ENCODE measurements around the gene GNAI1.

GNAI1 gene

DNA sequence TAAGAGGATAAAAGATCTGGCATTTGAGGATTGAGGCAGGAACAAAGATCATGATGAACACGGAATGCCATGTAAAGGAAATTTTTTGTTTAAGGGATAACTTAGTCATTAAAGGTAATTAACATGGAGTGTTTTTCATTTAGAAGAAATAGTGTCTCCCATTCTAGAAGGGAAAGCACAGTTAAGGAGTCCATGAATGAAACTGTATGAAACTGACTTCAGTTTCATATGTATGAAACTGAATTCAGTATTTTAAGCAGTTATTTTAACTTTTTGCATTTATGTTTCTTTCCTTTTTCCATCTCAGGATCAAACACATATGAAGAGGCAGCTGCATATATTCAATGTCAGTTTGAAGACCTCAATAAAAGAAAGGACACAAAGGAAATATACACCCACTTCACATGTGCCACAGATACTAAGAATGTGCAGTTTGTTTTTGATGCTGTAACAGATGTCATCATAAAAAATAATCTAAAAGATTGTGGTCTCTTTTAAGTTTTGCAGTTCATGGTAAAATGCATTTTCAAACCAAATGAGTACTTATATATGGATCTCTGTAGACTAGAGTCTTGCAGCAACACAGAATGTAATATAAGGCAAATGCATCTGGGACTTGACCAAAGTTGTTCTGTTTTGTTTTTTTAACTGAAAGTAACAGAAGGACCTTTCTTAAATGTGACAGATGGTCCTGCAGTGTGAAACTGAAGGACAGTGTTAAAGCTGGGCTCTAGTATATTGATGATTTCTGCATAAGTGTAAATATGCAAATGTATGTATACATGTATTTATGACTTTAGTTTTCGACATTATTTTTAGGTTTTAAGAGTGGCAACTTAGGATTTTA lies 82.6 kb downstream of the GNAI1 start:
- DNase-seq, result no peak

DNA sequence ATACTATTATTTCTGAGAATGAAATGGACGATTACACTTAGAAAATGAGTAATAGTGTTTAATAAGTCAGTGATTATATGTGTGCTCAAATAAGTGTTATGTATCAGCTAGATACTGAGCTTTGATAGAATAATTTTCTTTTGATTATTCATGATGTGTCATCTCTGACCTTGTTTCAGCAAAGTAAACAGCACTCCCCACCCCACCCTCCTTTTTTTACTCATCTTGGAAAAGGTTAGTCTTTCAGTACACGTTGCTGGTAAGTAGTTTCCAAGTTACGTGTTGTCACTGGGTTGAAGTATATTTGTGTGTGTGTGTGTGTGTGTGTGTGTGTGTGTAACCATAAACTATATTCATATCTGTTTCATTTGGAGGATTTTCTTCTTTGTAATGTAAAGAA lies 84.1 kb downstream of the GNAI1 start:
- DNase-seq, result no peak

DNA sequence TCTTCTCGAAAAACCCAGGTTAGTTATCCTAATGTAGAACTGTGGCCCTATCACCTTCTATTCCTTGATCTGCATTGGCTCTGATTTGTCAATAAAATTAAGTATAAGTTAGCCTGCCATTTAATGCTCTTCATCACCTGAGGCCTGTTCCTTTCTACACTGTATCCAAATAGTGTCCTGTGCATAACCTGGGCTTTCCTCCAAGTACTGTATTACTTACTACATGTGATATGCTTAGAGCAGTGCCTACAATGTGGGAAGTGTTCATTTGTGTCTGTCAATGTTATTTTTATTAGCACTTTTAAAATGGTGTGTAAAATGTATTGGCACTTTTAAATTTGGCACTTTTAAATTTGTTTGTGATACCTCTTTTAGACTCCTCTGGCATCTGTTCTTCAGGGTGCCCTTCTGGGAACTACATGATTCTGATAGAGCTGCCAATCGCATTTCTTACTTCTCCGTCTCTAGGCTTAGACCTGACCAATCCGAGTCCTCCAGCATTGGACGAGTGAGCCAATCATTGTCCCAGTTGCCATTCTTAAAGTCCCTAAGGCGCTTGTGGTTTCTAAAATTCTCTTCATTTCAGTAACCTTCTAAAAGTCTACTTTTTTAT lies 85.5 kb downstream of the GNAI1 start:
- no peak for DNase-seq

DNA sequence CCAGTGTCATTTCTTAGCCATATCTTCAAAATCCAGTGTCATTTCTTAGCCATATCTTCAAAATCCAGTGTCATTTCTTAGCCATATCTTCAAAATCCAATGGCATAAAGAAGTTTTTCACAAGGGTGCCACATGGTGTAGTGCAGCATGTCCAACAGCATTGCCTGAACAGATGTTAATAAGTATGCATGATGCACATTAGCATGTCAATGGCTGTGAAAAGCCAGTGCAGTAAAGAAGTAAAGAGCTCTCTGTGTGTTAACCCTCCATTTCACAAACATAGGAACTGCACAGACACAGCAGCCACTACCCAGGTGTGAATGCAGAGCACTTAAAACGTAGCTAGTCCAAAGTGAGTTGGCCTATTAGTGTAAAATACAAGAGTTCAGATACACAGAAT lies 89.8 kb downstream of the GNAI1 start:
- DNase-seq, result no peak

DNA sequence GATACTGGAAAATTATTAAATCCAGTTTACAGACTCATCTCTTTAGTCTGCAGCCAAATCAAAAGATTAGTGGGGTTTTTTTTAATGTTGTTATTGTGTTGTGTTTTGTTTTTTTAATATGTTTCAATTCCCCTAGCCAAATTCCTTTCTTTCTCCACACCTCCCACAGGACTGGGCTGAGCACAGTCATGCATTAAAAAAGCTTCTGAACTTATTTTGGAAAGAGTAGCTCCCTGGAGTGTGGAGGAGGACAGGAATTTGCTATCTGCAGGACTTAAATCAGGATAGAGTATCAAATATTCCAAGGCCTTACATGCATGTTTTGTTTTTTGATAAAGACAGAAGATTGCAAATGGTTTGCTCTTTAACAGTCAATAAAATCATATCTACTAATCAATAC lies 90.7 kb downstream of the GNAI1 start:
- DNase-seq, result no peak

DNA sequence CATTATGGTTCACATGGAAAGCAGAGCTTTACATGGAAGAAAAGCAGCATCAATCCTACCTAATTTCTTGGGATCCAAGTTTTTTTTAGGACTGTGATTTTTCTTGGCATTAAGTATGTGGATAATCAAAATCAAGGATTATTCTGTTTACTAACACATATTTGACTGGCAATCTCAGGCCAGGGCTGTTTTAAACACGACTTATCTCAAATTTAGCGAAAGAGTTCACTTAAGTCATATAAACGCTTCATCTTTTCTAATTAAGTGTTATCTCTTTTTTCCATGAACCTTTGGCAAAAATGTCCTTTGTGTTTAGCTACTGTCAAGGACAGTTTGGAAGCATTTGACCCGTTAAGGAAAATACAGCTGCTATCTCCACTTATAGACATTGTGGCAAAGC lies 92.0 kb downstream of the GNAI1 start:
- no peak for DNase-seq

DNA sequence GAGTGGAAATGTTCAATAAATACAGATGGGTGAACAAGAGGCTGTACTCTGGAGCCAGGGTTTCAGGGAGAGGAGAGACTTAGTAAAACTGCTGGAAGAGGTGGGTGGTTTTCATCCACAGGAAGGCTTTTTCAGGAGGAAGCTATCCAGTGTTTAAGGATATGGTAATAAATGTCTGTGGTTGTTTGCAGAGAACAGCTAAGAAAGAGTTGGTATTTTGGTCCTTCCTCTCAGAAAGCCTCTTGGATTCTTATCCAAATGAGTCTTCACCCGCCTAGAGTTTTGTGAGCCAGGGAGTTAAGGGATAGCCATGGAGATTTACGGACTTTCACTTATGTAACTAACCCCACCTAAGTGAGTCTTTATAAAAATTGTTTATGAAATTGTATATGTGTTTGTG lies 95.7 kb downstream of the GNAI1 start:
- no peak for DNase-seq

DNA sequence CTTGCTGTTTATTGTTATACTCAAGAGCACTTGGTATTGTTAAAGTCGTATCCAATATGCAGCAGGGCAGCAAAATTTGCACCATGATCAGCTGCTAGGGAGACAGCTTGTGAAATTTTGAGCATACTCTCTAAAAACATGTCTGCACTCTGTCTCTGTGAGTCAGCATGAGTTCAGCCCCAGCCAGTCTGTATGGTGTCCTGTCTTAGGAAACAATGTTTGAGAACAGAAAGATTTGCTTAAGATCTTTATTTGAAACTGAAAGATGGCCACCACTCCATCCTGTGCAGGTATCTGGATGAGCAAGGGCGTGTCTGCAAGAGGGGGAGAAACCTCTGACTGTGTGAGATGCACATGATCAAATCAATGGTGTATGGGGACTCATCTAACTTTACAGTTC lies 97.1 kb downstream of the GNAI1 start:
- no peak for DNase-seq

DNA sequence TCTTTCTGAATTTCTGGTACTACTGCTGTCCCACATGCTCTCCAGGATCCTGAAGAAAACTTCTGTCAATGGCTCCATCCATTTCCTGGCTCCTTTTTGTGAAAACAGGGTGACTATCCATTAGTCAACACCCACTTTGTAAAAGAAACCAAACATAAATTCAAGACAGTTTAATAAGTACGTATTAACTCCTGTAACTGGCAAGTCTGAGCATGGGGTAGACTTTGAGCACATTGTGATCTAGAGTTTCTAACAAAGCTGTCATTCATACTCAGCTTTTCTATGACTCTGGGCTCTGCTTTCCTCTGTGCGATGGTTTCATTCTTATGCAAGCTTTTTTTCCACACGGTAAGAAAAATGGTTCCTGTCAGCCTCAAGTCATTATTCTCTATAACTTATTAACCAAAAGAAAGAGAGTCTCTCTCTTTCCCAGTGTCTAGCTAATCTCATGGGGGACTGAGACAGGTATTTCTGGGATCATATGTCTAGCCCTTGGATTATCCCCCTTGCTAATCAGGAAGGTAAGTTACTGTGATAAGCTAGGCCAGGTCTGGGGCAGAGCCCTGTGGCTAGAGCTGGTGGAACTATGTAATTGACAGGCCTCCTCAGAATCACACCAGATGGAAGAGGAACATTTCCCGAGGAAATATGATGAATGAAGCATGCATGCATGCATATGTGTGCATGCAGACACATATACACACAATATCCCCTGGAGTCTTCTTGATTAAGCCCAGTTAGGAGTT lies 98.5 kb downstream of the GNAI1 start:
- DNase-seq, result no peak

DNA sequence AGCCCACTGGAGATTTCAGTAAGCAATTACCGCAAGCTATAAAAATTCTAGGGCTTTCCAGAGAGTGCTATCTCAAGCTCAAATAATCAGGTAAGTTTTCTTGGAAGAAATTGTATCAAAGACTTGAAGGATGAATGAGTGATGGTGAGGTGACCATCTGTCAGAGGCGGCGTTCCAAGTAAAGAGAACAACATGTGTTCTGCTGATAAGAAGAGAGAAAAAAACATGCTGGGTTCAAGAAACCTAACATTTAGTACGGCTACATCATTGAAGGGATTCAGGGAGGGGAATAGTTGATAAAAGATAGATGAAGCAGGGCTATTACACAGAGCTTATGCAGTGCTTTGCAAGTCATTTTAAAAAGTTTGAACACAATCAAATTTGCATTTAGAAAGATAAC lies 100.7 kb downstream of the GNAI1 start:
- no peak for DNase-seq

DNA sequence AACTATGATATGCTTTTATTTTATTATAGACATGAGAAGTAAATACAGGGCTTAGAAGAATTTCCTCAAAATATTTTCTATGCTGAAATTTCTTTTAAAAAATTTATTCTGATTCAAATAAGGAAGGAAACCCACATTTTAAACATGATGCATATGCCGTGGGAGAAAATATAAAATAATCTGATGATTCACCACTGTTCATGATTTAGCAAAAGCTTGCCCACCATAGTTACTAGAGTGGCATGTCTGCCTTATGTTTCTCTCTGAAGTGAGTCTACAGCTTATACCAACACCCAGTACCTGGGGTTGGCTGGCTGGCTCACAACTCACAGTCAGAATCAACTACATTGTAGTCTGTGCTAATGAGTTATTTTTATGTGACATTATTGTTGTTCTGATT lies 102.0 kb downstream of the GNAI1 start:
- no peak for DNase-seq

DNA sequence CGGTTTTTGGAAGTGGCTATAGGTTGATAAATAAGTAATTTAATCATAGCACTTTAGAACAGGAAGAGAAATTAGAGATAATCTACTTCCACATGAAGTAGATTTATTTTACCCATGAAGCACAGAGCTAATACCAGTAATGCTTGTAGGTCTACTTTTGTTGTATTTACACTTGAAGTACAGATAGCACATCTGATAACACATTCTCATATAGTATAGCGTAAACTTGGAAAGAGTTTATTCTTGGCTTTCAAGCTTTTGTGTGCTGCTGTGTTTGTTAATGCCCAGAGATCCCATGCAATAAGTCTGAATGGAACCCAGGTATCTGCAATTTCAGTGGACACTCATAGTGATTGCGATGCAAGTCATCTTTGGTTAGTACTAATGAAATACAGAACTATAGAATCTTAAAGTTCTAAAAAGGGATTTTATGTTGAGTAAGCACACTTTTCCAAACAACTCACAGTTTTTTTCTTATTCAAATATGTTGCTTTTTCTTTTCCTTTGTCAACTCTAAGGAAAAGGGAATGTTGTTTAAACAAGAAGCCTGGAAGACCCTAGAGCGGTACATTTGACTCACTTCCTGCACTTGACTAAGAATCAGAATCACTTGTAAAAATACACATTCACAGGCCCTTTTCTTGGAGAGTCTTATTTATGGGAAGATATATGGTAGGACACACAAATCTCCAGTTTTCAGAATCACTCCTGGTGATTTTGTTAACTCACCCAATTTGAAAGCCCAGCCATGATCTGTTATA lies 105.8 kb downstream of the GNAI1 start:
- no peak for DNase-seq

DNA sequence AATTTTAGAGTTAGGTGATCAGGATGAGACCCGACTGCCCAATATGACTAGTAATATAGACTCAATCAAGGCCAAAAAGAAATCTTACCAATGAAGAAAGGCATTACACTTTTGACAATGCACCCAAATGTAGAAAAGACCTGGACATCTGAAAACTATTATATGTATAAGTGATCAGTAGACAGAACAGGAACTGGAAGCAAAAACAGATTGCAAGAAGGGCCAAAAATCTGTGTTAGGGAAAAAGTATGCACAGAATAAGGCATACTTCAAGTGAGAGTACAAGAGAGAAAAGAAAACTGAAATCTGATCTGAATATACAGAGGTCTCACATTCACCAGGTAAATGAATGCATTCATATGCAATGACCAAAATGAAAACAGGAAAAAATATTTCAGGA lies 107.0 kb downstream of the GNAI1 start:
- DNase-seq, result no peak

DNA sequence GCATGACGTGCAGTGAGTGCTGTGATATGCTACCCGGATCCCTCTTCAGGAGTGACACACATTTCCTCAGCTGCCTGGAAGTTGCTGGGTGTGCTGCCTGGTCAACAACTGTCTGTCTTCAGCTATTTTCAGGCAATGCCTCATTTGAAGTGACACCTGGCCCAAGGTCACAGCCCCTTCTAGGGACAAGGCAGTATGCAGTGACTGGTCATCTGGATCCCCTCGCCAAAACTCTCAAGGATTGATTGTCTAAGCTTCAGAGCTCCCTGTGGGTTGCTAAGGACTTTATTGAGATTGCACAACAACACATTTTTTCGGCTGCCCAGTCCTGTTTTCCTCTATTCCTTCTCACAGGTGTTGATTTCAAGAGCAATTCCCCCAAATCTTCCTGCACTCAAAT lies 108.8 kb downstream of the GNAI1 start:
- DNase-seq, result no peak

DNA sequence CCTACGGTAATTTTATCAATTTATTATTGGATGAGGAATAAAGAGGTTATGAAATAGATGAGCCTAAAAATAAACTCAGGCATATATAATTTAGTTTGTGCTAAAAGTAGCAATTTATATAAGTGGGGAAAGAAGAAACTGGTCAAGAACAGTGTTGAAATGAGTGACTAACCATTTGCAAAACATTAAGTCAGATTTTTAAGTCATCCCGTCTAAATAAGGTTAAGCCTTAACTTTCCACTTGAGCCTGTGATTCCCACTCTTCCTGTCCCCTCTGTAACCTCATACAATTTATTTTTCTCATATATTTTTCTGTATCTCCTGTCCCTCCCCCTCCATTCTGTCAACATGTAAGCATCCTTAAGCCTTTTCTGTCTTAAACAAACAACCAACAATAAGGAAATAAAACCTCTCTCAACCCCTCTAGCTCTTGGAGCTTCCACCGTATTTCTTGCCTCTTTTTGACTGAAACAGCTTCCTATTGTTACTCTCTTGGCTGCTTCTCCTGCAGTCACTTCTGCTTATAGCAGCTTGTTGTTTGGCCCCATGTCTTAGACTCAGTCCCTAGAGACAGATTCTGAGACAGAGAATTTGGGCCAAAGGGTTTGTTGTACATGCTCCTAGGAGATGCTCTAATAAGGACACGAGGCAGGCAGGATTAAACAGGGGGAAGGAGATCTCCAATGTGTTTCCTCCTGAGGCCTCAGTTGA lies 109.7 kb downstream of the GNAI1 start:
- no peak for DNase-seq

DNA sequence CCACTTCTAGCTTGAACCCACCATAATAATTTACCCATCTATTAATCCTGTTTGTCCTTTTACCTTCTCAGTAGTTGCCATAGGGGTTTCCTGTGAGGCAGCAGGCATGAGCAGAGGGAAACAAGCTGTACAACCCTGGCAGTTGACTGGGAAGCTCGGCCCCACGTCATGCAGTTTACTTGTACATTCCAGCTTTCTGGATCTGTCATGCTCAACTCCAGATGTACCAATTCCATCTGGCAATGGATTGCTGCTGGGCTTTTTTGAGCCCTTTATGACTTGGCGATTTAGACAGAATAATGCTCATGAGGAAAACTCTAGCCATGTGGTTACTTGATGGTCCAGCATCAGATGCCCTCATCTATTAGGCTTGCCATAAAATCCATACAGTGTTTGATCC lies 112.5 kb downstream of the GNAI1 start:
- no peak for DNase-seq

DNA sequence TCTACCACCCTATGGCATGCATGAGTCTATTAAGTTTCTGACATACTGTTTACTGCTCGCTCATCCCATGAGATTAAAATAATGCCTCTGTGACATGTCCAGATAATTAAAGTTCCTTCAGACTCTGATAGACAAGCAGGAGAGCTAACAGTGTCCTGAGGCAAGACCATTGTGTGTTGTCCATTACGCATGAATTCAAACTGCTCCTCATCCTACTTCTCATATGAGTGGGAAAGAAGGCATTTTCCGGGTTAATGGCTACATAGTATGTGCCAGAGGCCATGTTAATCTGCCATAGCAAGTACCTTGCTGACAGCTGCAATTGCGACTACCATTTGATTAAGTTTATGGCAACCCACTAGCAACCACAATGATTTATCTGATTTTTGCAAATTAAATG lies 113.3 kb downstream of the GNAI1 start:
- no peak for DNase-seq

DNA sequence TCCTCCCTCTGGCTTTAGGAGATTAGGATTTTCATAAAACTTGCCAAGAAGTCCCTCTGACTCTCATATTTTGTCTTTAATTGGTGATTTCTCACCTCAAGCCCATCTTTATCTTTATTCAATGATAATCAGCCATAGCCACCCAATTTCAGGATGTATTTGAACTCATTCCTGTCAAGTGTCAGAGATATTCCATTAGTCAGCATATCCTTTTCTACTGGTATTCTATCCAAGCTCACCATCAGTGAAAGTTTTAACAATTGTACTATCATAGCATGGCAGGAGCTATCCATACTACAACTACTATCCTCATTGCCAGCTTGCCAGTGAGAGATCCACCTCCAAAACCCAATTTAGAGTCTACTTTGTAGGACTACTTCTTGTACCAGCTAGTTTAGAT lies 114.6 kb downstream of the GNAI1 start:
- no peak for DNase-seq

DNA sequence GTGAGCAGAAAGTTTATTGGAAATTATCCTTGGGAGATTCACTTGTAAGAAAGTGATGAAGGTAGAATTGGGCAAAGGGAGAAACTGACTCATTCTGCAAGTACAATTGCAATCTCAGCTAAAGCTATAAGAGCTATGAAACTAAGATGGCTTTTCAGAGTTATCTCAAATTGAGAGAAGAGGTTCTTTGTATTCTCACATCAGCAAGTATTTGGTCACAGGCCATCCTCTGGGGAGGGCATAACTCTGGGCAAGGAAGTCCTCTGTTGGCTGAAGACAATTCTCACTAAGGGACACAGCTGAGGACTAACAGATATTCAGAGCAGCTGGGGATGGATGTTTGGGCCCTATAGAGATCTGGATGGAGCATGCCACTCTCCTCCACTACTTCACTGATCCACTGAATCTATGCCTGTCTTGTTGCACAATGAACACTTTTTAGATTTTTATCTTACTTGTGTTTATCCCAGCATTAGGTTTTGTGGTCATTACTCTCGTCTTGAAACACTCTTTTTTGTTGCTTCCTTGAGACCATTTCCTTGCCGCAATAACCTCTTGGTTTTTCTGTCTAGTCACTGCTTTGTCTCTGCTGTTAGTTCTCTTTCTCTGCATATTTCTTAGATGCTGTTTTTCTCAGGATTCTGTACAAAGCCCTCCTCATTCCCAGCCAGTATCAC lies 115.1 kb downstream of the GNAI1 start:
- no peak for DNase-seq

DNA sequence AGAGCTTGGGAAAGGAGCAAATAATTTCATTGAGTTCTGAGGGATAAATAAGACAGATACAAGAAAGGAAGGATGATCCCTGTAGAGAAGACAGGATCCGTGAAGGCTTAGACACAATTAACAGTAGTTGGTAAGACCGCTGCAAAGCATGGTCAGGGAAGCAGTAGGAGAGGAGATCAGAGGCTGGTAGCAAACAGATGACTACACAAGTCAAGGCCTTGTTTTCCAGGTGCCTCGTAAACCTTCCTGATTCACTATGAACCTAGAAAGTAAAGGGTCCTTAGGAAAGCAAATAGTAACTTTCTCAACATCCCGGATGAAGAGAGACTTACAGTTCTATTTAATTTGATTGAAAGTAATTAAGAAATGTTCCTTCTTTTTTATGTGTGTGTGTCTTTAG lies 118.6 kb downstream of the GNAI1 start:
- no peak for DNase-seq

DNA sequence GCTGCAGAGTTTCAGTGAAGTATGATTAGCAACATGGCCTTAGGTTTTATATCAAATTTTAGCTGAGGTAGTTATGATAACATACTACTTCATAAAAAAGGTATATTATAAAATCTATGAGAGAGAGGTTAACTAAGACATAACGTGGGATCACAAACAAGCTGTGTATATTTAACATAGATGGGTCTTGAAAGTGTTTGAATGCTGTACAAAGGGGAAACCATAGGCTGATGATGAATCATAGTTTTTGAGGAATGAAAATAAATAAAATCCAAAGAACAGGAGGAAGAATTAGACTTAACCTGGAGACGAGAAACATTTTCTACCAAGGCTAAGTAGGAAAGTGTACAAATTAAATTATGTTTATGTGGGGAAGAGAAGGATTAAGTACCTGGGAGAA lies 119.0 kb downstream of the GNAI1 start:
- DNase-seq, result no peak

DNA sequence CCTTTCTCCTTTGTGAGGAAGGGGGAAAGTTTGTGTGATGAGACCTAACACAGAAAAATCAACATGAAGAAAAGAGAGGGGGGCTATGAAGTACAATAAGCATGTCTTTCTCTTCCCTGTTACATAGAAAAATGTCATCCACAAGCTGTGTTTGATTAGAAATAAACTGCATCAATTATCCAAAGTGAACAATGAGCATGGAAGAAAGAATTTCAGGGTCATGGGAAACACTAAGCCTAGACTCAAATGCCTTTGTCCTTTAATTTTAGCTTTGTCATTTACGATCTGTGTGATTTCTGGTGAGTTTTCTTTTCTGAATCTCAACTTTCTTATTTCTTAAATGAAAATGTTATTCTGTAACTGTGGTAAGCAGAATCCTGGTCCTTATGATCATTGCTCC lies 121.0 kb downstream of the GNAI1 start:
- no peak for DNase-seq

All from NCI-H526 treated with DMSO at 0.1 percent for 48 hours (cell line).